Keratinocyte (primary cell): ENCODE data around the gene KIFAP3. TPM values are rescaled to one million over a fixed set of nuclear protein-coding genes. Genes with fewer than 3 reads are reported as not detected.

Source experiments
- DNase-seq: peaks from one replicate; pipeline ENCODE4 v3.0.0-alpha.2; 2011; ENCODE audit warnings: low read depth, missing footprints, low spot score
- FAIRE-seq: peaks from 2 replicates; lab custom pipeline; 2011; peaks lifted over from hg19 to GRCh38; lab: Jason Lieb, UNC
- H2AFZ ChIP-seq: 2 replicates; pipeline ENCODE4 v1.6.0; 2012; ENCODE audit warnings: low read length, control low read depth, inconsistent platforms; ENCODE audit not compliant: control insufficient read depth
- H3K27ac ChIP-seq: 2 replicates; pipeline ENCODE4 v1.5.1; 2011; ENCODE audit warnings: low read length; ENCODE audit not compliant: control insufficient read depth, insufficient read depth
- H3K27me3 ChIP-seq: 3 replicates; pipeline ENCODE4 v1.6.0; 2011; ENCODE audit warnings: low read length; ENCODE audit not compliant: control insufficient read depth, insufficient read depth; ENCODE audit errors: extremely low read depth
- H3K36me3 ChIP-seq, 2 experiments: 2 replicates in 1 of 2; 3 replicates in 1 of 2; pipeline ENCODE4 v1.5.1; 2011; ENCODE audit warnings: low read length in 2 of 2, mild to moderate bottlenecking in 1 of 2; ENCODE audit not compliant: control insufficient read depth in 2 of 2, insufficient read depth in 2 of 2; ENCODE audit errors: extremely low read depth in 1 of 2
- H3K4me1 ChIP-seq: 3 replicates; pipeline ENCODE4 v1.5.1; 2011; ENCODE audit warnings: low read length; ENCODE audit not compliant: control insufficient read depth, insufficient read depth; ENCODE audit errors: extremely low read depth
- H3K4me2 ChIP-seq: 3 replicates; pipeline ENCODE4 v1.6.0; 2011; ENCODE audit warnings: low read depth, low read length; ENCODE audit not compliant: control insufficient read depth, insufficient read depth; ENCODE audit errors: extremely low read depth
- H3K4me3 ChIP-seq, 3 experiments: fragments of 200-600 bp in 1 of 3; sonication (generic) in 1 of 3; 2 replicates in 2 of 3; 3 replicates in 1 of 3; pipeline ENCODE4 v1.5.1; 2011 to 2016; ENCODE audit warnings: low read length in 3 of 3, mild to moderate bottlenecking in 3 of 3, control low read depth in 2 of 3, inconsistent platforms in 1 of 3, low read depth in 1 of 3, mixed read lengths in 1 of 3, mixed run types in 1 of 3, moderate library complexity in 1 of 3; ENCODE audit not compliant: control insufficient read depth in 2 of 3, insufficient read depth in 2 of 3; ENCODE audit errors: extremely low read depth in 1 of 3
- H3K79me2 ChIP-seq: 2 replicates; pipeline ENCODE4 v1.6.0; 2012; ENCODE audit warnings: low read length; ENCODE audit not compliant: control insufficient read depth, insufficient read depth
- H3K9ac ChIP-seq: 3 replicates; pipeline ENCODE4 v1.6.0; 2011; ENCODE audit warnings: low read length; ENCODE audit not compliant: control insufficient read depth, insufficient read depth; ENCODE audit errors: extremely low read depth
- H3K9me1 ChIP-seq: 3 replicates; pipeline ENCODE4 v1.6.0; 2011; ENCODE audit warnings: low read length; ENCODE audit not compliant: control insufficient read depth, insufficient read depth; ENCODE audit errors: extremely low read depth
- H3K9me3 ChIP-seq: 2 replicates; pipeline ENCODE4 v1.5.1; 2012; ENCODE audit warnings: low read depth, low read length; ENCODE audit not compliant: control insufficient read depth
- H4K20me1 ChIP-seq: 3 replicates; pipeline ENCODE4 v1.6.0; 2011; ENCODE audit warnings: low read length; ENCODE audit not compliant: control insufficient read depth, insufficient read depth; ENCODE audit errors: extremely low read depth
- CTCF ChIP-seq, 3 experiments: IDR thresholded peaks in 1 of 3; conservative IDR thresholded peaks in 1 of 3; optimal IDR thresholded peaks in 1 of 3; 2 replicates in 2 of 3; 3 replicates in 1 of 3; pipeline versions ENCODE3 to v1.5.1; 2011; ENCODE audit warnings: low read length in 3 of 3, mild to moderate bottlenecking in 3 of 3, moderate library complexity in 2 of 3, control low read depth in 1 of 3, inconsistent platforms in 1 of 3; ENCODE audit not compliant: insufficient read depth in 2 of 3; ENCODE audit errors: extremely low read depth in 1 of 3
- EZH2 ChIP-seq: IDR thresholded peaks from one replicate; pipeline ENCODE4 v1.6.1; 2012; ENCODE audit warnings: inconsistent platforms, mild to moderate bottlenecking, low read length, moderate library complexity
- dilution Hi-C: fragments of 300-500 bp; cut with MboI; formaldehyde crosslinking; loops from one replicate; pipeline ENCODE4 v1.7.0; 2020; ENCODE audit warnings: low sequenced_read_pairs; ENCODE audit not compliant: extremely low pct_ligation_motif_present
- polyA plus RNA-seq, 5 experiments: library from polyadenylated mRNA; depleted of rRNA in 3 of 5; stranded (reverse) in 3 of 5; stranded (forward) in 1 of 5; unstranded in 1 of 5; fragments of >200 nt; gene quantifications; 1 replicate in 1 of 5; 2 replicates in 3 of 5; 3 replicates in 1 of 5; pipeline versions ENCODE4 v1.2.1 to v1.2.3, GENCODE V29; 2011 to 2012; ENCODE audit warnings: missing spikeins in 2 of 5, low read depth in 1 of 5, low replicate concordance in 1 of 5

Gene KIFAP3
- polyA plus RNA-seq, 1 donor (not counting 4 experiments of a cell fraction or from before 2014, with no cell fraction given): 25.2 TPM

- H3K4me3 ChIP-seq: no peak overlapping the region
- no peak for FAIRE-seq
- H3K27ac ChIP-seq: no peak overlapping the region
- DNase-seq: no peak
- H4K20me1 ChIP-seq: no peaks in the 10 kb centered on the region
- H3K4me2 ChIP-seq: no peak overlapping the region
- no peak overlapping the region for H2AFZ ChIP-seq
- H3K9ac ChIP-seq: no peak overlapping the region
- dilution Hi-C loops: no loop called here
- H3K4me1 ChIP-seq: no peaks in the 10 kb centered on the region
- H3K9me1 ChIP-seq: no peaks in the 10 kb centered on the region
- TF ChIP-seq CTCF (optimal IDR thresholded peaks at IDR 0.05 in 1 of 3, IDR thresholded peaks at IDR 0.05 in 1 of 3, conservative IDR thresholded peaks at IDR 0.05 in 1 of 3; ENCODE audit: extremely low read depth in 1 of 3, insufficient read depth in 2 of 3, low read length in 3 of 3) (no peak), EZH2 (no peak)
- no peaks in the 10 kb centered on the region for H3K36me3 ChIP-seq
- H3K79me2 ChIP-seq: no peaks in the 10 kb centered on the region
- H3K9me3 ChIP-seq: no peaks in the 10 kb centered on the region
- no peaks in the 10 kb centered on the region for H3K27me3 ChIP-seq
Observed at GRCh38 chr1:169901115-169901514, 173.4 kb downstream of the KIFAP3 start.

- Histone ChIP-seq H3K9me3 (no peaks in the 10 kb centered on the region), H4K20me1 (no peaks in the 10 kb centered on the region), H3K4me2 (no peak overlapping the region), H3K9me1 (no peaks in the 10 kb centered on the region), H2AFZ (no peak overlapping the region), H3K27me3 (no peaks in the 10 kb centered on the region), H3K27ac (no peak overlapping the region), H3K9ac (no peak overlapping the region), H3K4me1 (no peaks in the 10 kb centered on the region), H3K4me3 (no peak overlapping the region), H3K79me2 (no peaks in the 10 kb centered on the region), H3K36me3 (no peaks in the 10 kb centered on the region)
- FAIRE-seq (no peak), DNase-seq (no peak)
- TF ChIP-seq EZH2 (no peak), CTCF (optimal IDR thresholded peaks at IDR 0.05 in 1 of 3, IDR thresholded peaks at IDR 0.05 in 1 of 3, conservative IDR thresholded peaks at IDR 0.05 in 1 of 3; ENCODE audit: extremely low read depth in 1 of 3, insufficient read depth in 2 of 3, low read length in 3 of 3) (no peak)
- dilution Hi-C loops: no loop called here
Observed at GRCh38 chr1:169900571-169900970, 173.9 kb downstream of the KIFAP3 start.
